ENCODE results near the gene TRMT2B.
"Not testable (repeated sequence)": the region's sequence is repeated elsewhere in the genome, so short reads cannot be mapped to it uniquely, and the experiment has no call there.

Gene TRMT2B

GRCh38 chrX:101009090-101009489 is 42.8 kb downstream of the TRMT2B start:
- DNase-seq (ENCODE audit: low read depth in 4 of 4, low spot score in 1 of 4), result no peak

- no peak for DNase-seq (ENCODE audit: low read depth in 4 of 4, low spot score in 1 of 4)
These were observed 52.5 kb downstream of the TRMT2B start for GRCh38 chrX:100999451-100999850.

GRCh38 chrX:100995469-100995868 is 56.4 kb downstream of the TRMT2B start:
- DNase-seq (ENCODE audit: low read depth in 4 of 4, low spot score in 1 of 4), result no peak

GRCh38 chrX:100994352-100995281 is 57.3 kb downstream of the TRMT2B start:
- DNase-seq (ENCODE audit: low read depth in 4 of 4, low spot score in 1 of 4), result no peak

- no peak for DNase-seq (ENCODE audit: low read depth in 4 of 4, low spot score in 1 of 4)
These were observed 61.8 kb downstream of the TRMT2B start for GRCh38 chrX:100990139-100990538.

- no peak for DNase-seq (ENCODE audit: low read depth in 4 of 4, low spot score in 1 of 4)
These were observed 67.1 kb downstream of the TRMT2B start for GRCh38 chrX:100984818-100985217.

- DNase-seq (ENCODE audit: low read depth in 4 of 4, low spot score in 1 of 4), result not testable (repeated sequence)
These were observed 70.4 kb downstream of the TRMT2B start for GRCh38 chrX:100981498-100981845.

GRCh38 chrX:100980608-100981497 is 71.1 kb downstream of the TRMT2B start:
- DNase-seq (ENCODE audit: low read depth in 4 of 4, low spot score in 1 of 4), result no peak

GRCh38 chrX:100979881-100980607 is 71.9 kb downstream of the TRMT2B start:
- DNase-seq (ENCODE audit: low read depth in 4 of 4, low spot score in 1 of 4), result no peak

- no peak for DNase-seq (ENCODE audit: low read depth in 4 of 4, low spot score in 1 of 4)
These were observed 75.7 kb downstream of the TRMT2B start for GRCh38 chrX:100976211-100976610.

- no peak for DNase-seq (ENCODE audit: low read depth in 4 of 4, low spot score in 1 of 4)
These were observed 76.7 kb downstream of the TRMT2B start for GRCh38 chrX:100975212-100975611.

- no peak for DNase-seq (ENCODE audit: low read depth in 4 of 4, low spot score in 1 of 4)
These were observed 78.5 kb downstream of the TRMT2B start for GRCh38 chrX:100973411-100973810.

- DNase-seq (ENCODE audit: low read depth in 4 of 4, low spot score in 1 of 4), result no peak
These were observed 82.0 kb downstream of the TRMT2B start for GRCh38 chrX:100969936-100970335.

GRCh38 chrX:100969408-100969807 is 82.5 kb downstream of the TRMT2B start, which contains the start of gene ARL13A:
Gene ARL13A, plus strand, starts transcription at chrX:100969708. Its CDS starts 3,982 bp downstream, at chrX:100973690.
- no peak for DNase-seq (ENCODE audit: low read depth in 4 of 4, low spot score in 1 of 4)

- no peak for DNase-seq (ENCODE audit: low read depth in 4 of 4, low spot score in 1 of 4)
These were observed 87.5 kb downstream of the TRMT2B start for GRCh38 chrX:100964362-100964761.

GRCh38 chrX:100962811-100963210 is 89.1 kb downstream of the TRMT2B start:
- DNase-seq (ENCODE audit: low read depth in 4 of 4, low spot score in 1 of 4), result no peak
